MM.1S (cell line): ENCODE data around the gene ANKS1B.

Experiments used
- EZH2 ChIP-seq: fragments of 300-600 bp; sonication (generic); optimal IDR thresholded peaks from 2 replicates; pipeline ENCODE3; 2017; ENCODE audit warnings: low read depth, mild to moderate bottlenecking, antibody characterized with exemption, low read length, mixed read lengths
- EZH2phosphoT487 ChIP-seq: fragments of 300-600 bp; sonication (generic); IDR thresholded peaks from 2 replicates; pipeline ENCODE4 v1.6.1; 2018; ENCODE audit warnings: antibody characterized with exemption, low read length
- TF ChIP-seq, protein P1 (sequence below): fragments of 300-600 bp; sonication (generic); IDR thresholded peaks from 2 replicates; pipeline ENCODE4 v1.5.1; 2016; ENCODE audit warnings: antibody characterized with exemption, low read length, mixed read lengths

- TF ChIP-seq, protein P1, sequence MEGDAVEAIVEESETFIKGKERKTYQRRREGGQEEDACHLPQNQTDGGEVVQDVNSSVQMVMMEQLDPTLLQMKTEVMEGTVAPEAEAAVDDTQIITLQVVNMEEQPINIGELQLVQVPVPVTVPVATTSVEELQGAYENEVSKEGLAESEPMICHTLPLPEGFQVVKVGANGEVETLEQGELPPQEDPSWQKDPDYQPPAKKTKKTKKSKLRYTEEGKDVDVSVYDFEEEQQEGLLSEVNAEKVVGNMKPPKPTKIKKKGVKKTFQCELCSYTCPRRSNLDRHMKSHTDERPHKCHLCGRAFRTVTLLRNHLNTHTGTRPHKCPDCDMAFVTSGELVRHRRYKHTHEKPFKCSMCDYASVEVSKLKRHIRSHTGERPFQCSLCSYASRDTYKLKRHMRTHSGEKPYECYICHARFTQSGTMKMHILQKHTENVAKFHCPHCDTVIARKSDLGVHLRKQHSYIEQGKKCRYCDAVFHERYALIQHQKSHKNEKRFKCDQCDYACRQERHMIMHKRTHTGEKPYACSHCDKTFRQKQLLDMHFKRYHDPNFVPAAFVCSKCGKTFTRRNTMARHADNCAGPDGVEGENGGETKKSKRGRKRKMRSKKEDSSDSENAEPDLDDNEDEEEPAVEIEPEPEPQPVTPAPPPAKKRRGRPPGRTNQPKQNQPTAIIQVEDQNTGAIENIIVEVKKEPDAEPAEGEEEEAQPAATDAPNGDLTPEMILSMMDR, result no peak
- TF ChIP-seq EZH2 (no peak), EZH2phosphoT487 (no peak)
Measured at GRCh38 chr12:99330216-99330615, 654.5 kb downstream of the ANKS1B start.
